Upper lobe of right lung (tissue), 1 donor: Measurements from ENCODE around the gene STK25. TPM values are rescaled to one million over a fixed set of nuclear protein-coding genes. Genes with fewer than 3 reads are reported as not detected.
"Not testable (repeated sequence)": the region's sequence is repeated elsewhere in the genome, so short reads cannot be mapped to it uniquely, and the experiment has no call there.

Experiments used
- ATAC-seq: fragments of 200-7000 bp; cut with Tn5 transposase; one replicate; pipeline ENCODE4 v1.9.1; 2020; ENCODE audit warnings: mild to moderate bottlenecking, moderate library complexity
- DNase-seq: peaks from one replicate; pipeline ENCODE4 v3.0.0-alpha.2; 2020
- H3K27ac ChIP-seq: fragments of 200-600 bp; one replicate; pipeline ENCODE4 v1.8.0; 2022
- H3K27me3 ChIP-seq: fragments of 200-600 bp; one replicate; pipeline ENCODE4 v1.8.0; 2022; ENCODE audit warnings: mild to moderate bottlenecking
- H3K36me3 ChIP-seq: fragments of 200-600 bp; one replicate; pipeline ENCODE4 v1.8.0; 2022
- H3K4me1 ChIP-seq: fragments of 200-600 bp; one replicate; pipeline ENCODE4 v1.8.0; 2022
- H3K4me3 ChIP-seq: fragments of 200-600 bp; one replicate; pipeline ENCODE4 v1.8.0; 2022; ENCODE audit warnings: mild to moderate bottlenecking
- H3K9me3 ChIP-seq: fragments of 200-600 bp; one replicate; pipeline ENCODE4 v1.8.0; 2022
- intact Hi-C: fragments of 100-400 bp; cut with DNase I; formaldehyde crosslinking; loops from one replicate; pipeline ENCODE4 v1.11.0; 2022
- total RNA-seq: library from RNA; stranded (reverse); fragmentation: NEBNext Ultra II Directional; extraction: Animal tissue kit (Norgen Biotek cat#: 25700); gene quantifications from one replicate; pipeline ENCODE4 v1.2.1, GENCODE V29; 2021
- TF ChIP-seq, protein P1 (sequence below): fragments of 200-600 bp; IDR thresholded peaks from one replicate; pipeline ENCODE4 v1.8.0; 2022; ENCODE audit warnings: antibody characterized with exemption
- donor health status: DM: no; HTN: yes; CAD: no; lungs with severe emphysema.

STK25 gene
- total RNA-seq, 1 donor from 2014 or later, result 134 TPM

DNA sequence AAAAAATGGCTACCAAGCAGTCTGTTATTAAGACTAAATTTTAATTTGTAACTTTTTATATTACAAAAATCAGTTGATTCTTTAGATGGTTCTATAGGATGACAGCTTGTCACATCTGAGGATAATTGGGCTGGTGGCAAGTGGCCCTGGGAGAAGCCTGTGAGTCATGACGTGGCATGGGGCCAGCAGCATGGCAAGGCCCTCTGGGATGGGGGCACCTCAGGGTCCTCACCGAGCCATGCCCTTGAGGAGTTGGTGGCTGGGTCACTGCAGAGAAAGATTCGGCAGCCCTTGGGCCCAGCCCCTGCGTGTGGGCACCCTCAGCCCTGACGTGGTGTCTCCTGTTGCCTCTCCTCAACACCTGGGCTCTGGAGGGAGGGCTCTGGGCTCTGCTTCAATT, 49.7 kb downstream of the STK25 start:
- ATAC-seq (no peak), DNase-seq (no peak)
- TF ChIP-seq, protein P1, sequence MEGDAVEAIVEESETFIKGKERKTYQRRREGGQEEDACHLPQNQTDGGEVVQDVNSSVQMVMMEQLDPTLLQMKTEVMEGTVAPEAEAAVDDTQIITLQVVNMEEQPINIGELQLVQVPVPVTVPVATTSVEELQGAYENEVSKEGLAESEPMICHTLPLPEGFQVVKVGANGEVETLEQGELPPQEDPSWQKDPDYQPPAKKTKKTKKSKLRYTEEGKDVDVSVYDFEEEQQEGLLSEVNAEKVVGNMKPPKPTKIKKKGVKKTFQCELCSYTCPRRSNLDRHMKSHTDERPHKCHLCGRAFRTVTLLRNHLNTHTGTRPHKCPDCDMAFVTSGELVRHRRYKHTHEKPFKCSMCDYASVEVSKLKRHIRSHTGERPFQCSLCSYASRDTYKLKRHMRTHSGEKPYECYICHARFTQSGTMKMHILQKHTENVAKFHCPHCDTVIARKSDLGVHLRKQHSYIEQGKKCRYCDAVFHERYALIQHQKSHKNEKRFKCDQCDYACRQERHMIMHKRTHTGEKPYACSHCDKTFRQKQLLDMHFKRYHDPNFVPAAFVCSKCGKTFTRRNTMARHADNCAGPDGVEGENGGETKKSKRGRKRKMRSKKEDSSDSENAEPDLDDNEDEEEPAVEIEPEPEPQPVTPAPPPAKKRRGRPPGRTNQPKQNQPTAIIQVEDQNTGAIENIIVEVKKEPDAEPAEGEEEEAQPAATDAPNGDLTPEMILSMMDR, result no peak

DNA sequence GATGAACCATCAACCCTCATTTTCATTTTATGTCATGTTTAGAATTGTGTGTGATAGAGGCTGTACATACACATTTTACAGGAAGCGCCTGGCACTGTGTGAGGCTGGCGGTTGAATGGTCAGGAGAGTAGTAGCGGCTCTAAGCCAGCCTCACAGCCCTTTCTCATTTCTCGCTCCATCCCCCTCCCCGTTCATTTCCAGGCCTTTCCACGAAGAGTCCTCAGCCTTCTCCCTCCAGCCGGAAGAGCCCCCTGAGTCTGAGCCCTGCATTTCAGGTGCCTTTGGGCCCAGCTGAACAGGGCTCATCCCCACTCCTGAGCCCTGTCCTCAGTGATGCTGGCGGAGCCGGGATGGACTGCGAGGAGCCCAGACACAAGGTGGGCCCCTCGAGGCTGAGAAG, 51.8 kb downstream of the STK25 start:
- Histone ChIP-seq H3K36me3 (no peaks in the 10 kb centered on the region), H3K27ac (no peak overlapping the region), H3K4me3 (no peak overlapping the region), H3K4me1 (no peaks in the 10 kb centered on the region), H3K9me3 (no peaks in the 10 kb centered on the region), H3K27me3 (no peaks in the 10 kb centered on the region)
- intact Hi-C loops, result no loop called here
- TF ChIP-seq, protein P1, result no peak
- no peak for ATAC-seq
- no peak for DNase-seq

More for the DNA sequence above, 49.7 kb downstream of the STK25 start:
- intact Hi-C loops, result no loop called here
- no peaks in the 10 kb centered on the region for H3K4me1 ChIP-seq
- H3K9me3 ChIP-seq, result no peaks in the 10 kb centered on the region
- H3K27ac ChIP-seq, result no peak overlapping the region
- H3K4me3 ChIP-seq, result no peak overlapping the region
- peaks cover 7% of the 10 kb centered on the region for H3K36me3 ChIP-seq
- no peaks in the 10 kb centered on the region for H3K27me3 ChIP-seq

DNA sequence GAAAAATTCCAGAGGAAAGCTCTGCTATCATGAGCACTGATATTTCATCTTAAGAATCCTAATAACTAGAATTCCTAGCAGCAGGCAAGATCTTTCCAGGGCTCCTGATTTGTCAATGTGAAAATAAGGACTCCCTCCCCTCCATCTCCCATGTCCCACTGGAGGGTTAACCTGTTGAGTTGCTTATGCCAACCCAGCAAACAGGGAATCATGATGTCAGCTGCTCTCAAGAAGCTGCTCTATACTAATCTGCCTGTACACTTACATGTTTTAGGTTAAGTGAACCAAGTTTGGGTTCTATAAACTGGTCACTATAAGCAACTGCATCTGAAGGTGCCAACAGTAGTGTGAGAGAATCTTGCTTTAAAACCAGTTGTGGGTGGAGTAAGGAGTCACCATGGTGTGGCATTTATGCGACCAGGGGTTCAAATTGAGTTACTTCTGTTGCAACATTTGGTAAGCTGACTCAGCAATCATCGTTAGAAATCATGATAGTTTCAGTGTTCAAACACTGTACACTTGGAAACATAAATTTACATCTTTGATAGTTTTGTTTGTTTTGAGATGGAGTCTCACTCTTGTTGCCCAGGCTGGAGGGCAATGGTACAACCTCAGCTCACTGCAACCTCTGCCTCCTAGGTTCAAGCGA, 53.4 kb downstream of the STK25 start:
- no peak overlapping the region for H3K27ac ChIP-seq
- no peaks in the 10 kb centered on the region for H3K36me3 ChIP-seq
- no peaks in the 10 kb centered on the region for H3K4me1 ChIP-seq
- DNase-seq, result no peak
- intact Hi-C loops, result no loop called here
- no peaks in the 10 kb centered on the region for H3K27me3 ChIP-seq
- no peak for ATAC-seq
- no peaks in the 10 kb centered on the region for H3K9me3 ChIP-seq
- TF ChIP-seq, protein P1, result no peak
- no peak overlapping the region for H3K4me3 ChIP-seq

DNA sequence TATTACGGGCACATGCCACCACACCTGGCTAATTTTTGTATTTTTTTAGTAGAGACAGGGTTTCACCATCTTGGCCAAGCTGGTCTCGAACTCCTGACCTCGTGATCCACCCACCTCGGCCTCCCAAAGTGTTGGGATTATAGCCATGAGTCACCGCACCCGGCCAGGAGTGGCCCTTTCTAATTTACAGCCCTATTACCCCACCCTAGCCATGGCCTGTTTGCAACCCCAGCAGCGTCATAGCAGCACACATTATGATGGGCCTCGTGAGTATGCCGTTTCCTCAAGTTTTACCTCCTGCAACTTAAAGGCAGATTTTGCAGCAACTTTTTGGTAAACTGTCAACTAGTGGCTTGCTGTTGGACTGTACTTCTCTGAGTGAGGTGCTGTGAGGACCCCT, 54.5 kb downstream of the STK25 start:
- ATAC-seq, H3K27me3 ChIP-seq, H3K4me1 ChIP-seq, H3K9me3 ChIP-seq, H3K4me3 ChIP-seq, H3K36me3 ChIP-seq, DNase-seq, intact Hi-C loops, H3K27ac ChIP-seq: not testable (repeated sequence)

DNA sequence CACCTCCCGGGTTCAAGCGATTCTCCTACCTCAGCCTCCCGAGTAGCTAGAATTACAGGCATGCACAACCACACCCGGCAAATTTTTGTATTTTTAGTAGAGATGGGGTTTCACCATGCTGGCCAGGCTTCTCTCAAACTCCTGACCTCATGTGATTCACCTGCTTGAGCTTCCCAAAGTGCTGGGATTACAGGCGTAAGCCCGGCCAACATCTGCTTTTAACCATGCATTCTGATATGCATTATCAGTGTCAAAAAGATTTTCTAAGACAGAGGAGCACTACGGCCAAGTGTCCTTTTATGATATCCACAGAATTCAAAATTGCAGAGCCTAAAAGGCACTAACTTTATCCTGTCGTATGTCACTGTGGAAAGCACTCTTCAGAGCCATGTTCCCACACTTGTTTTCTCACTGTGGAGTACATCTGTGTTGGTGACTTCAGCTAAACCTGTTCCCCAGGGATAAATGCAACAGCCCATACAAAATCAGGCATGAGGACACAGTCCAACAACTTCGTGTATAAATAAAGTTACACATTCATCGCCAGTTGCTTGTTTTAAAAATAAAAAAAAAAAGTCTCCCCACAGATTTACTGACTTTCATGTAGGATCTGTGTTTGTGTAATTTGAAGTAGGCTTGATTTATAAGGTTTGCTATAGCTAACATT, 56.4 kb downstream of the STK25 start:
- ATAC-seq (no peak), DNase-seq (no peak)
- H3K4me3 ChIP-seq, result no peak overlapping the region
- H3K36me3 ChIP-seq, result peaks cover 6% of the 10 kb centered on the region
- H3K27me3 ChIP-seq, result no peaks in the 10 kb centered on the region
- TF ChIP-seq, protein P1, result no peak
- H3K9me3 ChIP-seq, result no peaks in the 10 kb centered on the region
- intact Hi-C loops, result no loop called here
- H3K4me1 ChIP-seq, result no peaks in the 10 kb centered on the region
- H3K27ac ChIP-seq, result no peak overlapping the region

DNA sequence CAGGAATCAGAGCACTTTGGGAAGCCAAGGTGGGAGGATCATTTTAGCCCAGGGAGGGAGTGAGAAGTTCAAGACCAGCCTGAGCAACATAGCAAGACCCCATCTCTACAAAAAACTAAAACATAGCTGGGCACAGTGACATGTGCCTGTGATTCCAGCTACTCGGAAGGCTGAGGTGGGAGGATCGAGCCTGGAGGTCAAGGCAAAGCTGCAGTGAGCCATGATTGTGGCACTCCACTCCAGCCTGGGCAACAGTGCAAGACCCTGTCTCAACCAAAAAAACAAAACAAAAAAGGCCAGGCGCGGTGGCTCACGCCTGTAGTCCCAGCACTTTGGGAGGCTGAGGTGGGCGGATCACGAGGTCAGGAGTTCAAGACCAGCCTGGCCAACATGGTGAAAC, 58.3 kb downstream of the STK25 start:
- H3K27me3 ChIP-seq, H3K4me3 ChIP-seq, H3K36me3 ChIP-seq, H3K9me3 ChIP-seq, H3K4me1 ChIP-seq, H3K27ac ChIP-seq, intact Hi-C loops, ATAC-seq, DNase-seq: not testable (repeated sequence)
